Measurements from ENCODE around the gene KCNA1.

Gene KCNA1

DNA sequence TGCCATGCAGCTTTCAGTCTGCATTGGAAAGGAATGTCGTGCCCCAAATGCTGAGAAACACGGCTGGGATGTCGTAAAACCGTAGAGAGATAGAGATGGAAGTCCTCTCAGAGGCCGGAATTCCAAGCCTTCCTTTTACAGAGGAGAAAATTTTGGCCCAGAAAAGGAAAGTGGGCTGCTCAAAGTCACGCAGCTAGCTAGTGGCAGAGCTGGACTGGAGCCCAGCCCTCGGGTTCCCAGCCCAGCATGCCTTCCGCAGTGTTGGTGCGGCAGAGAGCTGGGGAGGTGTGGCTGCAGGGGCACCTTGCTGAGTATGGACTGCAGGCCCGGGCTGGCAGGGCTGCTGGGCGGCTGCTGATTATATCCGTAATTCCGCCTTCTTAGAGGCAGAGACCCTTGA is 50.3 kb downstream of the KCNA1 start:
- DNase-seq (ENCODE audit: low read depth, low spot score) = no peak

DNA sequence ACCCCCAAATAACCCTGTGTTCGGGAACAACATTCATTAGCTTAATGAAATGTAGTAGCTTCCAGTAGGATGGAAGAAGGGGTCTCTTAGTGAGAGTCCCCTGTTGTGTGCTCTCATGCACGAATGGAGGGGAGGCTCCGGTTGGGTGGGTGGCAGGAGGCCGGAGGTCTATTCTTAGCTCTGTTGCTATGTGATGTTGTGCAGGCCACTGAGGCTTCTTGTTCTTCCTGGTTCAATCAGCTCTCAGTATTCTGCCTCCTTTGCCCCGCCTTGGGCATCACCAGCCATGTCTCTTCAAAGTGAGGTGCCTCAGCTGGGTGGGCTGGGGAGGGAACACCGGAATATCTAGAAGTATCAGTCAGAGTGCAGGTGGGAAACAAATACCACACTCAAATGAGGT is 50.8 kb downstream of the KCNA1 start:
- DNase-seq (ENCODE audit: low read depth, low spot score) = no peak

DNA sequence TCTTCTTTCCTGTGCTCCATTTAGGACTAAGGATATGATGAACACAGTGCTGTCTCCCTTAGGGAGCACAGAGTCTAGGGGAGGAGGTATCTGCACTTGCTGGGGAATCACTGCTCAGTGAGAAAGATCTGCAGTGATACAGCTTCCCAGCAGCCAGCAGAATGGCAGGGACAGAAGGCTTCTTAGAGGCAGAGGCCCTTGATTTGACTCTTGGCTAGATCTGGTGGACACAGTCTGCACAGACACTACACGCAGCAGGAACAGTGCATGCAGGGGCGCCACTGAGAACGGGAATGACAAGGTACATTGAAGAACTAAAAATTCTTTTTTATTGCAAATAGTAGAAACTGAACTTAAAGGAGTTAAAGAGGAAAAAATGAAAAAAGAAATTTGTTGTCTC is 51.6 kb downstream of the KCNA1 start:
- DNase-seq (ENCODE audit: low read depth, low spot score) = no peak

DNA sequence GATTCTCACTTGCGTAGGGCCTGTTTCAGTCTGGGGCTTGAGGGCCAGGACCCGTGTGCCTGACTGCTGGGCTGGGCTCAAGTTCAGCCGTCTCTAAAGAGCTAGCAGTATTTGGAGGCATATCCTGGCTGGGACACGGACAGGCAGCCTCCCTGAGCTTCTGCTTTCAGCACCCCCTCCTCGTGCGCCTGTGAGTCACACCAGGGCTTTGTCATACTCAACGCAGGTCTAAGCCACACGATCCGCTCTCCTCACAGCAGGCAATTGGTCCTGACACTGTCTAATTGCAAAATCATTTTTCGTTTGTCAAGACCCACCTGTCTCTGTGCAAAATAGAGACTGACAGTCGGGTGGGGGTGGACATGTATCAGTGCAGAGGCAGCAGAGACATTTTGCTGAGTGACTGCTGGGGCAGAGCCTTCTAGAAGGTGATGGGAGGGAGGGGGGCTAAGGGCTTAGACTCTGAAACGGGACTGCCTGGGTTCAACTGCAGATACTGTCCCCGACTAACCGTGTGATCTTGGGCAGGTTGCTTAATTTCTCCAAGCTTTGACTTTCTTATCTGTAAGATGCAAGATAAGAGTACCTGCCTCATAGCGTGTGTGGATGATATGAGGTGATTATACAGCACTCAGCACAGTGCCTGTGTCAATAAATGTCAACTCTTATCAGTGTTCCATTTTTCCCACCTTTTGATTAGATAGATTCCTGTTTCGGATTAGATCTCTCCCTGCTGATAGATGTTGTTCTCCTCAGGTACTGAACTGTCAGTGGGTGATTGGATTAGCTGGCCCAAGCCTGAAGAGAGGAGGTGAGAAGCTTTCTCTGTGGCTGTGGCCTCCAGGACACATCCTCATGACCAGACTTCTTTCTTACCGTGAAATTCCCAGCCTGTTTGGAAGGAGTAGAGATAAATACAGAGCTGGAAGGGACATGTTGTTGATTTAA is 53.1 kb downstream of the KCNA1 start:
- peak; percentile 26 for DNase-seq (ENCODE audit: low read depth, low spot score)

Measured in ELF-1 (cell line).